SK-N-DZ (cell line): ENCODE results near the gene MACROD2.

Experiments
- DNase-seq: peaks from one replicate; pipeline ENCODE4 v3.0.0-alpha.2; 2015; ENCODE audit warnings: low spot score

The MACROD2 gene

GRCh38 chr20:14859627-14860026 lies 864.3 kb downstream of the MACROD2 start:
- DNase-seq, result no peak

- DNase-seq, result peak; percentile 67
Measured at GRCh38 chr20:14860410-14860814, 865.1 kb downstream of the MACROD2 start.

GRCh38 chr20:14861028-14861699 lies 865.8 kb downstream of the MACROD2 start:
- no peak for DNase-seq

GRCh38 chr20:14865169-14865568 lies 869.9 kb downstream of the MACROD2 start:
- DNase-seq, result no peak

- DNase-seq, result no peak
Measured at GRCh38 chr20:14865731-14866130, 870.4 kb downstream of the MACROD2 start.

GRCh38 chr20:14866841-14867514 lies 871.7 kb downstream of the MACROD2 start:
- no peak for DNase-seq

- DNase-seq, result no peak
Measured at GRCh38 chr20:14877301-14878028, 882.1 kb downstream of the MACROD2 start.

GRCh38 chr20:14878676-14879019 lies 883.3 kb downstream of the MACROD2 start:
- DNase-seq, result no peak

GRCh38 chr20:14879020-14879697 lies 883.8 kb downstream of the MACROD2 start:
- no peak for DNase-seq

GRCh38 chr20:14879839-14880238 lies 884.5 kb downstream of the MACROD2 start:
- no peak for DNase-seq

GRCh38 chr20:14881518-14881917 lies 886.2 kb downstream of the MACROD2 start:
- no peak for DNase-seq

- DNase-seq, result no peak
Measured at GRCh38 chr20:14882157-14882556, 886.8 kb downstream of the MACROD2 start.

- no peak for DNase-seq
Measured at GRCh38 chr20:14882846-14883245, 887.5 kb downstream of the MACROD2 start.

GRCh38 chr20:14883324-14883723 lies 888.0 kb downstream of the MACROD2 start:
- DNase-seq, result no peak

GRCh38 chr20:14885661-14886060 lies 890.3 kb downstream of the MACROD2 start:
- DNase-seq, result no peak

- peak; percentile 23 for DNase-seq
Measured at GRCh38 chr20:14888134-14888533, 892.8 kb downstream of the MACROD2 start.

GRCh38 chr20:14889496-14890255 lies 894.4 kb downstream of the MACROD2 start:
- peak; percentile 94 for DNase-seq

- DNase-seq, result no peak
Measured at GRCh38 chr20:14890713-14891112, 895.4 kb downstream of the MACROD2 start.

- DNase-seq, result no peak
Measured at GRCh38 chr20:14892782-14893181, 897.5 kb downstream of the MACROD2 start.

GRCh38 chr20:14896569-14896968 lies 901.3 kb downstream of the MACROD2 start:
- no peak for DNase-seq

GRCh38 chr20:14897608-14898007 lies 902.3 kb downstream of the MACROD2 start:
- no peak for DNase-seq
